GM21576 (cell line): ENCODE measurements around the gene NECAB3.

Experiments used
- ATAC-seq: cut with Tn5 transposase; IDR thresholded peaks from one replicate; pipeline ENCODE4 v1.9.1; 2021; ENCODE audit warnings: mild to moderate bottlenecking, moderate library complexity; ENCODE audit not compliant: unreplicated experiment

NECAB3 gene

GRCh38 chr20:33679758-33680485 lies 5.7 kb upstream of the NECAB3 start:
- ATAC-seq: peak; percentile 53

GRCh38 chr20:33677991-33678702 lies 3.9 kb upstream of the NECAB3 start:
- ATAC-seq: no peak

GRCh38 chr20:33676652-33677645 lies 2.7 kb upstream of the NECAB3 start:
- no peak for ATAC-seq

GRCh38 chr20:33676121-33676520 lies 1.9 kb upstream of the NECAB3 start:
- ATAC-seq: no peak

- ATAC-seq: no peak
Measured at GRCh38 chr20:33675136-33675959, 1.1 kb upstream of the NECAB3 start.

- ATAC-seq: no peak
Measured at GRCh38 chr20:33673410-33674293, 576 bp downstream of the NECAB3 start.

GRCh38 chr20:33673114-33673409 lies 1.2 kb downstream of the NECAB3 start:
- ATAC-seq: no peak

GRCh38 chr20:33672426-33673113 lies 1.7 kb downstream of the NECAB3 start:
- ATAC-seq: no peak

- no peak for ATAC-seq
Measured at GRCh38 chr20:33671573-33672288, 2.5 kb downstream of the NECAB3 start.

GRCh38 chr20:33670715-33671499 lies 3.3 kb downstream of the NECAB3 start:
- no peak for ATAC-seq

GRCh38 chr20:33669873-33670640 lies 4.2 kb downstream of the NECAB3 start:
- ATAC-seq: no peak

- ATAC-seq: no peak
Measured at GRCh38 chr20:33669224-33669623, 5.0 kb downstream of the NECAB3 start.

GRCh38 chr20:33668466-33669155 lies 5.6 kb downstream of the NECAB3 start:
- no peak for ATAC-seq

- peak; percentile 34 for ATAC-seq
Measured at GRCh38 chr20:33667676-33668465, 6.4 kb downstream of the NECAB3 start.

- ATAC-seq: peak; percentile 3
Measured at GRCh38 chr20:33667245-33667675, 7.0 kb downstream of the NECAB3 start.
